Fibroblast of mammary gland (primary cell): Measurements from ENCODE around the gene PHPT1.

Experiments used
- DNase-seq: peaks from one replicate; pipeline ENCODE4 v3.0.0-alpha.2; 2010; ENCODE audit warnings: low read depth
- H3K4me3 ChIP-seq: 2 replicates; pipeline ENCODE4 v1.5.1; 2011; ENCODE audit warnings: low read depth, mild to moderate bottlenecking, low read length, moderate library complexity; ENCODE audit not compliant: control insufficient read depth
- TF ChIP-seq, protein P1 (sequence below): conservative IDR thresholded peaks from 2 replicates; pipeline ENCODE4 v1.5.1; 2011; ENCODE audit warnings: low read depth, low read length, inconsistent platforms; ENCODE audit not compliant: control insufficient read depth, insufficient read depth

The PHPT1 gene

DNA sequence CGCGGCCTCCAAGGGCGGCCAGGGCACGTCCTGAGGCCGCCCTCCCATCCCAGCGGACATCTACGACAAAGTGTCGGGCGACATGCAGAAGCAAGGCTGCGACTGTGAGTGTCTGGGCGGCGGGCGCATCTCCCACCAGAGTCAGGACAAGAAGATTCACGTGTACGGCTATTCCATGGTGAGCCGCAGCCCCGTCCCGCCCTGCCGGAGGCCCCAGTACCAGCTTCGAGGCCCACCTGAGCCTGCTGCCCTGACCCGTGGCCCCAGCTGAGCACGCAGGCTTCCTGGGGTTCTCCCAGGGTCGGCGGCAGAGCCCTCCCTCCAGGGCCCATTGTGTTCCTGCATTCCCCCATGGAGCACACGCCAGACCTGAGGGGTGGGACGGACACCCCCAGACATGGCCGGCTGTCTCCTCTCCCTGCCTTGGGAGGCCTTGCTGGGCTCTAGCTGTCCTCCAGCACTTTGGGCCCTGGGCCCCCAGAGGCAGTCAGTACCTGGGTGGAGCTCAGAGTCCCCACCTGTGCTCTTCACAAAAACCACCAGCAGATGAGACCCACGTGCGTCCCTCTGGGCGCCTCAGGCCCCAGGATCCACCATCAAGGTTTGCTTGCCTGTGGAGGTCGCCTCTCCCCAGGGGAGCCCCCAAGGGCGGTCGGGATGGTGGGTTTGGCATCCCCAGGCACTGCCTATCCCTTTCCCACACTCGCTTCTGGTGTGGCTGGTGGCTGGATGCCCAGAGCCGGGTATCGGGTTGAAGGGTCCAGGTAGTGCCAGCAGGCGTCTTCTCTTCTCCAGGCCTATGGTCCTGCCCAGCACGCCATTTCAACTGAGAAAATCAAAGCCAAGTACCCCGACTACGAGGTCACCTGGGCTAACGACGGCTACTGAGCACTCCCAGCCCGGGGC, 1.0 kb downstream of the PHPT1 start:
- TF ChIP-seq, protein P1, sequence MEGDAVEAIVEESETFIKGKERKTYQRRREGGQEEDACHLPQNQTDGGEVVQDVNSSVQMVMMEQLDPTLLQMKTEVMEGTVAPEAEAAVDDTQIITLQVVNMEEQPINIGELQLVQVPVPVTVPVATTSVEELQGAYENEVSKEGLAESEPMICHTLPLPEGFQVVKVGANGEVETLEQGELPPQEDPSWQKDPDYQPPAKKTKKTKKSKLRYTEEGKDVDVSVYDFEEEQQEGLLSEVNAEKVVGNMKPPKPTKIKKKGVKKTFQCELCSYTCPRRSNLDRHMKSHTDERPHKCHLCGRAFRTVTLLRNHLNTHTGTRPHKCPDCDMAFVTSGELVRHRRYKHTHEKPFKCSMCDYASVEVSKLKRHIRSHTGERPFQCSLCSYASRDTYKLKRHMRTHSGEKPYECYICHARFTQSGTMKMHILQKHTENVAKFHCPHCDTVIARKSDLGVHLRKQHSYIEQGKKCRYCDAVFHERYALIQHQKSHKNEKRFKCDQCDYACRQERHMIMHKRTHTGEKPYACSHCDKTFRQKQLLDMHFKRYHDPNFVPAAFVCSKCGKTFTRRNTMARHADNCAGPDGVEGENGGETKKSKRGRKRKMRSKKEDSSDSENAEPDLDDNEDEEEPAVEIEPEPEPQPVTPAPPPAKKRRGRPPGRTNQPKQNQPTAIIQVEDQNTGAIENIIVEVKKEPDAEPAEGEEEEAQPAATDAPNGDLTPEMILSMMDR: no peak
- no peak for DNase-seq

GRCh38 chr9:136850866-136851775, 1.9 kb downstream of the PHPT1 start:
- no peak overlapping the region for H3K4me3 ChIP-seq
- TF ChIP-seq, protein P1: no peak
- no peak for DNase-seq

More for the DNA sequence above, 1.0 kb downstream of the PHPT1 start:
- H3K4me3 ChIP-seq: peak overlapping the region; percentile 81

GRCh38 chr9:136851941-136852663, 2.9 kb downstream of the PHPT1 start, which contains the start of gene MAMDC4:
TSS of gene MAMDC4 (plus strand) at chr9:136852346. CDS start at chr9:136852417, 71 bp downstream.
- no peak within 1 kb of the TSS for H3K4me3 ChIP-seq
- TF ChIP-seq, protein P1: no peak

GRCh38 chr9:136852664-136853595, 3.7 kb downstream of the PHPT1 start:
- TF ChIP-seq, protein P1: no peak
- no peak for DNase-seq
- H3K4me3 ChIP-seq: no peak overlapping the region

More at GRCh38 chr9:136851941-136852663, 2.9 kb downstream of the PHPT1 start, which contains the start of gene MAMDC4:
- DNase-seq: no peak

DNA sequence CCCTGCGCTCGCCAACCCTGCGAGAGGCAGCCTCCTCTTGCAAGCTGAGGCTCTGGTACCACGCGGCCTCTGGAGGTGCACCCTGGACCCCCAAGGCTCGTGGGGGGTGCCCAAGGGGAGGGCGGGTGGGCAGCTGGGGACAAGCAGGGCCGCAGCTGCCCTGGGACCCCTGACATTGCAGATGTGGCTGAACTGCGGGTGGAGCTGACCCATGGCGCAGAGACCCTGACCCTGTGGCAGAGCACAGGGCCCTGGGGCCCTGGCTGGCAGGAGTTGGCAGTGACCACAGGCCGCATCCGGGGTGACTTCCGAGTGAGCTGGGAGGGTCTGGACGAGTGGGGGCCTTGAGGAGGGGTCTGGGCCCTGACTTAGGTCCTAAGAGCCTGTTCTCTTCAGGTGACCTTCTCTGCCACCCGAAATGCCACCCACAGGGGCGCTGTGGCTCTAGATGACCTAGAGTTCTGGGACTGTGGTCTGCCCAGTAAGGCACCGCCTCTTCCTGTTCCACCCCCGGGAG, 4.4 kb downstream of the PHPT1 start:
- no peak overlapping the region for H3K4me3 ChIP-seq
- DNase-seq: no peak

More for the DNA sequence above, 4.4 kb downstream of the PHPT1 start:
- TF ChIP-seq, protein P1: no peak
